NCI-H2196 treated with DMSO at 0.1 percent for 48 hours (cell line): ENCODE measurements around the gene ZNF513.
"Not testable (repeated sequence)": the region's sequence is repeated elsewhere in the genome, so short reads cannot be mapped to it uniquely, and the experiment has no call there.

ENCODE experiments used
- DNase-seq: peaks from one replicate; lab custom pipeline; 2025; ENCODE audit not compliant: unreplicated experiment; lab: John Stamatoyannopoulos, UW

Gene ZNF513, protein sequence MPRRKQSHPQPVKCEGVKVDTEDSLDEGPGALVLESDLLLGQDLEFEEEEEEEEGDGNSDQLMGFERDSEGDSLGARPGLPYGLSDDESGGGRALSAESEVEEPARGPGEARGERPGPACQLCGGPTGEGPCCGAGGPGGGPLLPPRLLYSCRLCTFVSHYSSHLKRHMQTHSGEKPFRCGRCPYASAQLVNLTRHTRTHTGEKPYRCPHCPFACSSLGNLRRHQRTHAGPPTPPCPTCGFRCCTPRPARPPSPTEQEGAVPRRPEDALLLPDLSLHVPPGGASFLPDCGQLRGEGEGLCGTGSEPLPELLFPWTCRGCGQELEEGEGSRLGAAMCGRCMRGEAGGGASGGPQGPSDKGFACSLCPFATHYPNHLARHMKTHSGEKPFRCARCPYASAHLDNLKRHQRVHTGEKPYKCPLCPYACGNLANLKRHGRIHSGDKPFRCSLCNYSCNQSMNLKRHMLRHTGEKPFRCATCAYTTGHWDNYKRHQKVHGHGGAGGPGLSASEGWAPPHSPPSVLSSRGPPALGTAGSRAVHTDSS

DNA sequence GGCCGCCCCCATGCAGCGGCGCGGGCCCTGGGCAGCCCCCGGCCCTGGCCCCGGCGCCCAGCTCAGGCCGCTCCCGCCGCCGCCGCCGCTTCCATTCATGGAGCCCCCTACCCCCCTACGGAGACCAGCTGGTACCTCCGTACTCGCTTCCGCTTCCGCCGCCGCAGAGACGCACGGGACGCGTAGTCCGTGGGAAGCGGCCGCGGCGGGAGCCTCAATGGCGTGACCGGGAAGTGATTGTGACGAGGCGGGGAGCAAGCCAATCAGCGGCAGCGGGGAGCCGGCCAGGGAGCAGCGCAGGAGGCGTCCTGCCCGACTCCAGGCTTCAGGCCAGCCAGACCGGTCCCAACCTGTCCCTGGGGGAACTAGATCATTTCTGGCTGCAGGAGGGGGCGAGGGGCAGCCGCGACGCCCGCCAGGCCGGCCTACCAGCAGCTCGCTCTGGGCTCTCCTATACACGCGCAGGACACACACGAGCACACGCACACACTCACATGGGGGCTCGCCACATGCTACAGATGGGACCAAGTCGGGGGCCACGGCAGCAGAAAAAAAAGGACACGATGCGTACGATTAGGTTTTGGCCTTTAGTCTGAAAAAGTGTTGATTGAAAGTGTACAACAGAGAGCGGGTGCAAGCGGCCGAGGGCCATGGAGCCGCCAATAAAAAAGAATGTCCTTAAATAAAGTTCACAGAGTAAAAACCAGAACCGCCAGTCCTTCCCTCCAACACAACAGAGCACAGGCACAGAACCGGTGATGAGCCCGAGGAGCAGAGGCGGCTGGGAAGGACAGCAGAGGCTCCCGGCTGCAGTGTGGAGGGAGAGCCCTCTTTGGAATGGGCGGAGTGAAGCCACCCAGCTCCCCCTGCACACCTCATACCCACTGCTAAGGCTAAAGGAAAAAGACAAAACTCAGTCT, at the start of gene ZNF513:
Gene ZNF513 (minus strand): TSS at position 109 of the 920 bp plus-strand sequence. CDS start 208 bp downstream, outside the sequence.
- DNase-seq = peak; percentile 97

DNA sequence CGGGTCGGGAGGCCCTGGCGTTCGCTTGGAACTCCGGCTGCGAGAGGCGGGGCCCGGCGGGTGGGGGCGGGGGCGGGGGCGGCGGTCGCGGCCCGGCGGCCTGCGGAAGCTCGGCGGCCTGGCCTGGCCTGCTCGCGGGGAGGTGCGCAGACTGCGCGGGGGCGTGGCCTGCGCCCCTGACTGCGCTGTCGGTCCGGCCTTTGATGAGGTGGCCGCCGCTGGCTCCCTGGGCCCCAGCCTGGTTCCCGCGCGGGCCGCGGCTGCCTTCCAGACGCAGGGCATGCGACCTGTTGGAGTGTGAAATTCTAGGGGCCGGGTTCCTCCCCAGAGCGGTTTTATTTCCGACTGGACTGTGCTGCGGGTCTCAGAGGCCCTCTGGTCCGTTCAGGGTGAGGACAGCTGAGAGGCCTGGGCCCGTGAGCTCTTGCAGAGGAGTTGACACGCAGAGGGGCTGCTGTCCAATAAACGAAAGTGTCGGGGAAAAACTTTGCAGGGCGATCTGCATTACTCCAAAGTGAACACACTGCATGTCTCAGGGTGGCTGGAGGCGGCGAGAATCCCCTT, 48.5 kb upstream of the ZNF513 start:
- peak; percentile 63 for DNase-seq

DNA sequence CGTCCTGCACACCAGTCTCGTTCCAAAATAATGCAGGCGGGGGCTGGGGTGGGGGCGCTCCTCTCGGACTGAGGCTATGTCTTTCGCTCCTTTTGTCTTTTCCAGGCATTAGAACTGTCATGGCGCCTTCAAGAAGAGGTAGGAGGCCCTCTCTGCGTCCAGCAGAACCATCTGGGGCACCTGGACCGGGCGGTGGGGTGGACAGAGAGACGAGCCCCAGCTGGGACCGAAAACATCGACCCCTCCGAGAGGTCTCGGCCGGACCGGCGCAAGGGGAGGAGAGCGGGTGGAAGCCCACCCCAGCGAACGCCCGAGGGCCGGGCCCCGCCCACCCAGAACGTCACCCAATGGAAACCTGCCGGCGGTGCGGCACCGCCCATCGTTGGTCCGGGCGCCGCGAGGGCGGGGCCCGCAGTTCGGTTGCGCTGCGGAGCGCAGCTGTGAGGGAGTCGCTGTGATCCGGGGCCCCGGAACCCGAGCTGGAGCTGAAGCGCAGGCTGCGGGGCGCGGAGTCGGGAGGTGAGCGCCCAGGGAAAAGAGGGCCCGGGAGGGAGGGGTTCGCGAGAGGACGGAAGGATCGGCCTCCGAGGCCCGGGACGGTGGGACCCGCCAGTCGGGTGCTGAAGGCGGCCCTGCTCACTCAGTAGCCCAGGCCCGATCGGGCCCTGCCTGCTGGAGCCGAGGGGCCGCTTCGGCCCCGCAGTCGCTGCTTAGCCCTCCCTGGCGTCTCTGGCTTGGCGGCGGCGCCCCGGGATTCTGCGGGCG, 47.9 kb upstream of the ZNF513 start, which contains the start of gene NRBP1:
Gene NRBP1 (plus strand): TSS at position 419 of the 765 bp plus-strand sequence. CDS start 4,643 bp downstream, outside the sequence.
- DNase-seq = peak; percentile 88

- no peak for DNase-seq
Measured at GRCh38 chr2:27427863-27428212, 47.3 kb upstream of the ZNF513 start.

- not testable (repeated sequence) for DNase-seq
Measured at GRCh38 chr2:27425039-27425438, 44.5 kb upstream of the ZNF513 start.

- DNase-seq = no peak
Measured at GRCh38 chr2:27422958-27423357, 42.4 kb upstream of the ZNF513 start.

GRCh38 chr2:27421660-27422250, 41.2 kb upstream of the ZNF513 start:
- no peak for DNase-seq

GRCh38 chr2:27420996-27421395, 40.5 kb upstream of the ZNF513 start:
- no peak for DNase-seq

- DNase-seq = no peak
Measured at GRCh38 chr2:27416151-27416550, 35.6 kb upstream of the ZNF513 start.

DNA sequence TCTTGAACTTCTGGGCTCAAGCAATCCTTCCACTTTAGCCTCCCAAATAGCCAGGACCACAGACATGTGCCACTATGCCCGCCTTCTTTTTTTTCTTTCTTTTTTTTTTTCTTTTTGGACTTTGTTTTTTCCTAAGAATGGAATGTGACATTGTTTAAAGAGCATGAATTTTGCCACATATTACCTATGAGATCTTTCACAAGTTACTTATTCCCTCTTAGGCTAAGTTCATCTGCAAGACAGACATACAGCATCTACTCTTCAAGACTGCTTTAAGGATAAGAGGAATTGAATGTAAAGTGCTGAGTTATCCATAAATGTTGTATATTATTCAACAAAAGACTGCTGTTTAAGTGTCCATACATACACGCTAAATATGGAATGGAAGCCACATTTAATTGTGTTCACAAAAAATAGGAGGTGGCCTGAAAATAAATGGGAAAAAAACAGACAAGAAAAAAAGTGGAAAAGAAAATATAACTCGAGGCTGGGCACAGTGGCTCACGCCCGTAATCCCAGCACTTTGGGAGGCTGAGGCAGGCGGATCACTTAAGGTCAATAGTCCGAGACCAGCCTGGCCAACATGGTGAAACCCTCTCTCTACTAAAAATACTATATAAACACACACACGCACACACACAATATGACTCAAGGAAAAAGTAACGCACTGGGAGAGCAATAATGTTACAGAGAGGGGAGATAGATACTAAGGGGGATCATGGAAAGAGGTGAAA, 32.1 kb upstream of the ZNF513 start:
- no peak for DNase-seq

DNA sequence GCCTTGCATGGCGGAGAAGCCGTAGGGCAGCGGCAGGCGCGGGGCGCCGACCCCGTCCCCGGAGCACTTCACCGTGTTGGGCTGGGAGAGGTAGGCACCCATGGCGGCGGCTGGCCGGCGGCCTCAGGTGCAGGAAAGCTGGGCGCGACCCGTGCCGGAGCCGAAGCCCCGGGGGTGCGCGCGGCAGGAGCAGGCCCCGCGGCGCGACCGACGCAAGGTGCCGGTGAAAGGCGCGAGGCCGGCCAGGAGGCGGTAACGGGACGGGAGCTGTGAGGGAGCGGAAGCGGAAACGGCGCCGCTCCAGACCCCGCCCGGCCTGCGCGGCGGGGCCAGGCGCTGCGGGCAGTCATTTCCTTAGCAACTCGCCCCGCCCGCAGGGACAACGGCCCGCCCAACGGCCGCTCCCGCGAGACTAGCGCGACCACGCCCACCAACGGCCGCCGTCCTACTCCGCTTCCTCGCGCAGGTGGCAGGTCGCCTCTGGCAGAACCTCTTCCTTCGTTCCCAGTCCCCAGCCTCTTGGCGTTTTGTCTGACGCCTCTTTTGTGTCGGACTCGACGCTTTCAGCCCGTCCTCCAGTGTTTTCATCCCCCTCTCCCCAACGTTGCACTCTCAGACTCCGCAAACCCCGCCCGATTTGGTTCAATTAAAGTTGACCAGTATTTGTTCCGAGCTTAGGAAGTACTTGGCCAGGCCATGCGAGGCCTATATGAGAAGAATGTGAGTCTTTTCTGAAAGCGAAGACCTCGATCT, 29.0 kb upstream of the ZNF513 start, which contains the start of gene PPM1G:
Gene PPM1G (minus strand): TSS at position 271 of the 753 bp plus-strand sequence. CDS start 169 bp downstream, at position 102.
- DNase-seq = peak; percentile 93

GRCh38 chr2:27408601-27409320, 28.2 kb upstream of the ZNF513 start:
- DNase-seq = no peak

- peak; percentile 19 for DNase-seq
Measured at GRCh38 chr2:27407798-27408491, 27.4 kb upstream of the ZNF513 start.

DNA sequence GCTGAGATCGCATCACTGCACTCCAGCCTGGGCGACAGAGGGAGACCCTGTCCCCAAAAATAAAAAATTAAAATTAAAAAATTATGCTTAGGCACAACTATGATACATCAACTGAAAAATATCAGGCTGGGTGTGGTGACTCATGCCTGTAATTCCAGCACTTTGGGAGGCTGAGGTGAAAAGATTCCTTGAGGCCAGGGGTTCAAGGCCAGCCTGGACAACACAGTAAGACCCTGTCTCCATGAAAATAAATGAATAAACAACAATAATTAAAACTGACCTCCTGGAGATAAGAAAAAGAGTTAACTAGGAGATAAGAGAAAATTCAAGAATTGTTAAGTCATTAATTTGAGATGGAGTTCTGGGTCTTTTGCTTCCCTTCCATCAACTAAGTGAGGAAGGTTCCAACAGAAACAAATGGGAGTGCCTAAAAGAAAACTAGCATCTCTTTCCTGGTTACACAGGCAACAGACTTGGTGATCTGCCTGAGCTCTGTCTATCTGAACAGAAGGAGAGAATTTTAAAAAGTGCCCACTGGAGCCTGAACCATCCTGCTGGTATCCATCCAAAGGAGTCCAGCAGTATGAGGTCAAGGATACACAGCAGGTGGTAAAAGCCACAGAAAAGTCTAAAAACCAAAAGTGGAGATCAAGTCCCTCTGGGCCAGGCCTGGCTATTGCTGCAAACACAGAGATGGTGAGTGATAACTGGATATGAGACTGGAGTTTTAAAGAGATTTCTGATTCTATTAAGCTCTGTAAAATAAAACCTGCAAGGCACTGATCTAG, 20.0 kb upstream of the ZNF513 start:
- DNase-seq = no peak

DNA sequence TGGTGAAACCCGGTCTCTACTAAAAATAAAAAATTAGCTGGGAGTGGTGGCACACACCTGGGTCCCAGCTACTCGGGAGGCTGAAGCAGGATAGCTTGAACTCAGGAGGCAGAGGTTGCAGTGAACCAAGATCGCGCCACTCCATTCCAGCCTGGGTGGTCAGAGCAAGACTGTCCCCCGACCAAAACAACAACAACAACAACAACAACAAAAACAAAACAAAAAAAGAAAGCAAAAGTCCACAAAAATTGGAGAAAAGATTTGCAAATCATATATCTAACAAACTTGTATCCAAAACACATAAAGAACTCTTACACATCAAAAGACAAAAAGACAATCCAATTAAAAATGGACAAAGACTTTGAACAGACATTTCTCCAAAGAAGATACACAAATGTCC, 18.4 kb upstream of the ZNF513 start:
- DNase-seq = no peak

DNA sequence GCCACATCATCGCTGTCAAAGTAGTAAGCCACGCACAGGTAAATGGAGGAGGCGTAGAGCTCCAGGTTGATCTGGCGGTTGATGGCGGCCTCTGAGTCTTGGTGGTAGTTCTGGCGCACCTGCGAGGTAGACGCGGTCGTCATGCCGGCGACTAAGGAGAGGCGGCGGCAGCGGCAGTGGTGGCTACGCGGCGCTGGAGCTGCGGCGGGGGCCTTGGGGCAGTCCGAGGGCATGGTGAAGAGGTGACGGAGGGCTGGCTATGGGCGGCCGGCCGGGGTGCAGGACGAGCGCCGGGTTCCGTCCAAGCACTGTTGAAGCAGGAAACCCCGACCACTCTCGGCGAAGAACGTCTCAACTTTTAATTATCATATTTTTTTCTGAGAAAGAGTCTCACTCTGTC, 12.7 kb upstream of the ZNF513 start:
- DNase-seq = no peak
